NT2/D1 (cell line): ENCODE data around the gene EFCAB6.

Experiments used
- SUZ12 ChIP-seq: IDR thresholded peaks from 2 replicates; pipeline ENCODE4 v1.6.1; 2011; ENCODE audit not compliant: insufficient read length, insufficient read depth; ENCODE audit errors: extremely low read depth
- YY1 ChIP-seq: IDR thresholded peaks from 2 replicates; pipeline ENCODE4 v1.6.1; 2011; ENCODE audit not compliant: insufficient read length, insufficient read depth
- ZNF274 ChIP-seq: IDR thresholded peaks from 2 replicates; pipeline ENCODE4 v1.6.1; 2011; ENCODE audit warnings: mild to moderate bottlenecking, low read depth, low read length

GRCh38 chr22:43739851-43740379 is 72.2 kb downstream of the EFCAB6 start:
- no peak for TF ChIP-seq YY1
- TF ChIP-seq ZNF274: no peak
- no peak for TF ChIP-seq SUZ12
